ENCODE data around the gene GAPDH. TPM values are rescaled to one million over a fixed set of nuclear protein-coding genes. Genes with fewer than 3 reads are reported as not detected.

Gene GAPDH
- total and polyA plus RNA-seq, 10 of the 15 experiments (the other 5 are each of a cell fraction or from before 2014, with no cell fraction given), result 5,606 to 14,240 (median 9,400) TPM

GRCh38 chr12:6551063-6551461 lies 16.7 kb downstream of the GAPDH start (continued):
- no peak for TF ChIP-seq SIX5 (IDR thresholded peaks at IDR 0.05; ENCODE audit: low read depth, low read length, severe bottlenecking)
- TF ChIP-seq MAX (IDR thresholded peaks at IDR 0.05; ENCODE audit: low read depth, low read length), result no peak
- TF ChIP-seq NFIC (IDR thresholded peaks at IDR 0.05; ENCODE audit: low read depth, low read length), result no peak
- TF ChIP-seq NFXL1 (IDR thresholded peaks at IDR 0.05; ENCODE audit: borderline replicate concordance), result no peak
- TF ChIP-seq KLF5 (IDR thresholded peaks at IDR 0.05; ENCODE audit: partially characterized antibody), result no peak
- TF ChIP-seq CTCF (IDR thresholded peaks at IDR 0.05 in 2 of 3, conservative IDR thresholded peaks at IDR 0.05 in 1 of 3; ENCODE audit: control insufficient read depth in 2 of 3, extremely low read depth in 1 of 3, insufficient read depth in 1 of 3, low read depth in 3 of 3, low read length in 3 of 3), result no peak
- no peak for TF ChIP-seq SMAD5 (IDR thresholded peaks at IDR 0.05; ENCODE audit: low read depth)
- TF ChIP-seq JUNB (IDR thresholded peaks at IDR 0.05), result no peak
- TF ChIP-seq POLR2AphosphoS2 (IDR thresholded peaks at IDR 0.05; ENCODE audit: low read depth, low read length), result no peak

GRCh38 chr12:6551496-6552139 lies 17.3 kb downstream of the GAPDH start:
- POLR2A ChIA-PET, result interaction anchor here (0.8 to 3.4 kb wide), 3 partner anchors 12 to 61 kb away, joined by 3 to 32 read pairs (median 19); partner anchors contain the start of gene GAPDH
- SMC1A ChIA-PET (ENCODE audit: uncharacterized antibody, unreplicated experiment), result interaction anchor here (1.2 to 4.3 kb wide), 5 partner anchors 12 to 127 kb away, joined by 3 to 24 read pairs (median 3); no protein-coding TSS in a partner anchor
- no peak overlapping the region for H2AFZ ChIP-seq (ENCODE audit: control insufficient read depth, low read depth, low read length)
- H3K36me3 ChIP-seq (ENCODE audit: control insufficient read depth in 2 of 2, insufficient read depth in 2 of 2, low read length in 1 of 2), result peaks cover 13 to 15% of the 10 kb centered on the region in 2 experiments
- CTCF ChIA-PET, result interaction anchor here (0.8 to 7.4 kb wide), 7 partner anchors 12 to 127 kb away, joined by 3 to 69 read pairs (median 15); no protein-coding TSS in a partner anchor
- peaks cover 47% of the 10 kb centered on the region for H3K79me2 ChIP-seq (ENCODE audit: control insufficient read depth, insufficient read depth, low read length)
- H4K20me1 ChIP-seq (ENCODE audit: control insufficient read depth, insufficient read depth), result no peaks in the 10 kb centered on the region
- H3K4me2 ChIP-seq (ENCODE audit: control insufficient read depth, insufficient read depth), result peak overlapping the region; percentile 66
- no peaks in the 10 kb centered on the region for H3K9me3 ChIP-seq (replicated peaks; ENCODE audit: control insufficient read depth, insufficient read depth, low read length)
- FAIRE-seq, result no peak
- in situ Hi-C loops (cut with MboI) (no loop called here), intact Hi-C loops (cut with micrococcal nuclease; ENCODE audit: unreplicated experiment) (loop anchor here (5.0 kb wide), 1 partner anchor 226 kb away; no protein-coding TSS in a partner anchor)
- WGBS (ENCODE audit: insufficient coverage, insufficient replicate concordance, low lambda C conversion rate, missing lambda C conversion rate), result 78% methylated on average over 11 of the region's 11 CpGs
- ATAC-seq, result no peak
- H3K4me3 ChIP-seq, result no peak overlapping the region
- BruUV-seq (replicated peaks), result no TSS peak
- RAD21 ChIA-PET (ENCODE audit: unreplicated experiment), result interaction anchor here (0.6 to 0.9 kb wide), 2 partner anchors 89 to 147 kb away, joined by 3 read pairs; no protein-coding TSS in a partner anchor
- no peak overlapping the region; the same call in 1 of the 2 replicates for H3K9ac ChIP-seq (ENCODE audit: control insufficient read depth, insufficient read depth, low read length)
- H3K27ac ChIP-seq (ENCODE audit: control insufficient read depth, insufficient read depth), result no peak overlapping the region
- H3K27me3 ChIP-seq (replicated peaks in 1 of 2; ENCODE audit: control insufficient read depth in 2 of 2, insufficient read depth in 2 of 2, low read length in 1 of 2), result no peaks in the 10 kb centered on the region
- peaks cover 10% of the 10 kb centered on the region for H3K4me1 ChIP-seq (ENCODE audit: control insufficient read depth, insufficient read depth, low read length)
- no peak for DNase-seq (ENCODE audit: low read depth, low spot score)
- no peak for TF ChIP-seq BHLHE40 (IDR thresholded peaks at IDR 0.05; ENCODE audit: borderline replicate concordance in 1 of 2, low read depth in 2 of 2, low read length in 1 of 2)
- no peak for TF ChIP-seq ZZZ3 (IDR thresholded peaks at IDR 0.05; ENCODE audit: control insufficient read depth, insufficient read length, low read depth)
- TF ChIP-seq WRNIP1 (IDR thresholded peaks at IDR 0.05; ENCODE audit: borderline replicate concordance, low read depth, low read length), result no peak
- no peak for TF ChIP-seq PAX5 (IDR thresholded peaks at IDR 0.05; ENCODE audit: borderline replicate concordance, low read depth, low read length)
- TF ChIP-seq TCF7 (IDR thresholded peaks at IDR 0.05; ENCODE audit: borderline replicate concordance), result no peak
- TF ChIP-seq PAX8 (IDR thresholded peaks at IDR 0.05), result no peak
- TF ChIP-seq CBX5 (IDR thresholded peaks at IDR 0.05; ENCODE audit: low read depth), result no peak
- TF ChIP-seq HDAC2 (IDR thresholded peaks at IDR 0.05), result no peak
- TF ChIP-seq TARDBP (IDR thresholded peaks at IDR 0.05; ENCODE audit: borderline replicate concordance), result no peak
- TF ChIP-seq RFX5 (IDR thresholded peaks at IDR 0.05; ENCODE audit: low read depth, low read length), result no peak
- TF ChIP-seq GABPA (IDR thresholded peaks at IDR 0.05; ENCODE audit: low read depth), result no peak
- no peak for TF ChIP-seq GATAD2B (conservative IDR thresholded peaks at IDR 0.05; ENCODE audit: low read depth)
- TF ChIP-seq SPI1 (IDR thresholded peaks at IDR 0.05; ENCODE audit: borderline replicate concordance, insufficient read depth, low read depth, low read length), result no peak
